Effector CD4-positive, alpha-beta T cell (primary cell): ENCODE measurements around the gene WDR77.

Experiments
- DNase-seq: peaks from one replicate; pipeline ENCODE4 v3.0.0-alpha.2; 2020
- total RNA-seq: gene quantifications from one replicate; lab custom pipeline; 2026; lab: John Stamatoyannopoulos, UW

The WDR77 gene
- total RNA-seq, result 17.4 reads per million, percentile 44 among the genes with 10 or more reads in this experiment

DNA sequence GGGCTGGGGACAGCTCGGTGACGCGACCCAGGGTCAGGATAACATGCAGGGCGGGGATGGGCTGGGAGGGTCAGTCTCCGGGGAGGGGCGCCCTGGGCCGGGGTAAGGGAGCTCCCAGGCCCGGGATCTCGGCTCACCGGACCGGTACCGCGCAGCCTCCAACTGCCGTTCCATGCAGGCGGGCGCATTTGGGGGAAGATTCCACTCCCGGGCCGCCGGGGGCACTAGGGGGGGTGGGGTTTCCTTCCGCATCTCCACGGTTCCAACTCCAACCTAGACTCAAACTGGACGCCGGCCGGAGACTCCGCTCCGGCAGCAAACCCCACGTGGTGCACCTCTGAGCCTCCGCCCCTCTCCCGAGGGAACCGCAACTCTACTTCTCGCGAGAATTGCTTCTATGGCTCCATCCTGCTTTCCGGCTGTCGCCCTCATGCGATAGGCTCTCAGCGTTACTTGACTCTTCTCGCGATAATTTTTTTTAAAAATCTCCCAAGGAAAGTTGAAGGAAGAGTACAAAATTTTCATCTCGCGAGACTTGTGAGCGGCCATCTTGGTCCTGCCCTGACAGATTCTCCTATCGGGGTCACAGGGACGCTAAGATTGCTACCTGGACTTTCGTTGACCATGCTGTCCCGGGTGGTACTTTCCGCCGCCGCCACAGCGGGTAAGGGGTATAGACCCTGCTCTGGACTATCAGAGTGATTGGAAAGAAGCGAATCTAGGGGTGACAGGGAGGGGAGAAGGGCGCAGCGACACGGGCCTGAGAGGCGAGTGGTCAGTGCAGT lies at the start of gene WDR77, which contains the start of gene ATP5PB:
TSS of gene WDR77 (minus strand) at position 339 of the 785 bp plus-strand sequence. CDS start at position 252, 87 bp downstream.
TSS of gene ATP5PB (plus strand) at position 547 of the 785 bp plus-strand sequence. CDS start at position 625, 78 bp downstream.
- DNase-seq, result peak; percentile 85

DNA sequence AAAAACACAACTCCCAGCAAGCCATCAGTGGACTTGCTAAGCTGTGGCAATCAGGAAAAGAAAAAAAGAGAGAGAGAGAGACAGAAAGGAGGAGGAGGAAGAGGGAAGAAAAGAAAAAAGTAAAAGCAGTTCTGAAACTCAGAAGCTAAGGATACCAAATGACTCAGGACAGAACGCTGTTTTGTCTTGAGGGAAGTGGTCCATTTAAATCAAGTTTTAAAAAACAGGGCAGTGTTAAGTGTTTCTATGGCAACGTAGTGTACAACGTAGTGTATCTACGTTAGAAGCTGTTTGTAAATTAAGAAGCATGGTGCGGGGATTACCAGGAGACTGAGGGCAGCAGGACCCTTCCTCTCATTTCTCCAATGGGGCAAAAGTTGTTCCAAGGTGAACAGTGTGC lies 48.5 kb upstream of the WDR77 start:
- DNase-seq, result no peak

DNA sequence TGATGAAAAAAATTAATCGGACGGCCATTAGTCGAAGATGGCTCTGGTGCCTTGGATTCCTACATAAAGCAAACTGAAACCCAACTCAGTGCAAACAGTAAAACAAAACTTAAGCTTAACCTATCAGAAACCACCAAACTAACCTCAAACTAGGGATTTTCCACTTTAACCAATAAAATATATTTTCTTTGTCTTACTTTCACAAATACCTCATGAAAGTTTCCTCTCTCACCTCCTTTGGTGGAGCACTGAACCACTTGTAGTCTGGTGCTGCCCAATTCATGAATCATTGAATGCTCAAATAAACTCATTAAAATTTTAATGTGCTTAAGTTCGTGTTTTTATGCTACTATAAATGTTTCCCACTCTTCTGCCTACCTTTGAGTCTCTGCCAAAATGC lies 47.3 kb upstream of the WDR77 start:
- DNase-seq, result no peak

DNA sequence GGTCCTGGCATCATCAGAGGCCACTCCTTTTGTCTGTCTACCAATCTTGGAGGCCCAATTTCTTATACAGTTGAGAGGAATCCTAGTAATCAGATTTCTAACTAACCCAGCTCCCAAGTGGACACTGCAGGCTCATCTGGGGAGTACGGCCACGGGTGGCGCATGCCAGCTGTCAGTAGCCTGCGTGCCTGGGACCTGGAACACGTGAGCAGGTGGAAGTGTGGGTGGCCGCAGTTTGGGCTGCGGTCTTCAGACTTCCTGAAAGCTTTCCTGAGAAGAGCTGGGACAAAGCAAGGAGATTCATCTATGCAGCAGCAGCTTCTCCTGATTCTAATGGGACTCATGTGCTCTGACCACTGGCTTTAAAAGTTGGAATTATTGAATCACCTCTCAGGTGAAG lies 42.0 kb upstream of the WDR77 start:
- no peak for DNase-seq

DNA sequence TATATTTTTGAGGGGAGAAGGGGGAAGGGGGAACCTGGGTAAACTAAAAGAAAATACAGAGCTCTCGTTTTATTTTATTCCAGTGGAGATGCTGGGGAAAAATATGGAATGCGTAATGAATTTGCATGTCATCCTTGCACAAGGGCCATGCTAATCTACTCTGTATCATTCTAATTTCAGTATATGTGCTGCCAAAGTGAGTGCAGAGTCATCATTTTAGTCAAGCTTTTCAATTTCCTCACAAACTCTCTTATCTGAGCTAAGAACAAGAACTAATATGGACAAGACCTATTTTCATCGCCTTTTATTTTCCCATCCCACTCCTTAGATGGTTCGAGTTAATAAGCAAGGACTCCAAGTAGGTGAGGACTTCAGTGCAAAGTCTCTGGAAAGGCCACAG lies 41.2 kb upstream of the WDR77 start:
- no peak for DNase-seq

DNA sequence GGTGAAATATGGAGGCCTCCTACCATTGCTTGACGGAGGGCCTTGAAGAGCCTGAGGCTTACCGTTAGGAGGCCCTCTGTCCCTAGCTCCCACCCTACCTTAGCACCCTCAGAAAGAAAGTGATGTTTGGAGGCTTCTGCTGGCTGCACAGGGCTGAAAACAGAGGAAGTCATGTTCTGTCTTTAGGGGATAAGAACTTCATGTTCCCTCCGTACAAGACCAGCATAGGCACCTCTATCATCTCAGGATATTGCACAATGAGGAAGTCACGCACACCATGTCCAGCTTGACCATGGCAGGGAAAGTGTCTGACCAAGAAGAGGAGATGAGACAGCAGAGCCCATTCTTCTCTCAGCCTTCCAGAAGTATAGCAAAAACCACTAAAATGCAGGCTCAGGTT lies 40.5 kb upstream of the WDR77 start:
- no peak for DNase-seq

DNA sequence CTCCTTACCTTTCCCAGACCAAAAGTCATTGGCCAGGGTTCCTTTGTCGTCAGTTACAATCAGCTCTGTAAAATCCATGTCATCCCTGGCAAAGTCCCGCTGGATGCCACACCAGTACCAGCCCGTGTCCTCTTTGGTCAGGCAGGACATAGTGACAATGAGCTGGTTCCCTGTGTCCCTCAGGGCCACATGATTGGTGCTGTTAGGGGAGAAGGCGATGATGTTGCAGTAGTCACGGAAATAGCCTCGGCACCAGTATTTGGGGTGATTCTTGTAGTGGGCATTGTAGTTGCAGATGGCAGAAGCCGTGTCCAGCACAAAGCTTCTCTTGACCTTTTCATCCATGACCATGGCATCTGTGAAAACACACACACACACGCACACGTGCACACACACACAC lies 39.6 kb upstream of the WDR77 start:
- no peak for DNase-seq

DNA sequence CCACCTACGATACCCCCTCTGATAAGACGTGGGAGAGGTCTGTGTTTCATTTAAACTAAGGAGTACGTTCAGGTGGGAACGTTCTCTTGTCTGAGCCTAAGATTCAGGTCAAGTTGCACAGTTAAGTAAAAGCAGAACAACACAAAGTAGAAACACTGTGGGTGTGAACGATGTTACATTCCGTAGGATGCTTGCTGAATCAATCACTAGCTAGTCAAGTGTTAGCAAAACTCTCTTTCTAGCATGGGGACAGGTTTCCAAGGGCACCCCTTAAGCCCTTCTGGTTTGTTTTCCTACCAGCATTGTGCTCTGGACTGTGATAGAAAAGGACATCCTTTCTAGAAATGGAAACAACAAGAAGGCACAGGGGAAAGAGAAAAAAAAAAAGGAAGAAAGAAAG lies 38.1 kb upstream of the WDR77 start:
- DNase-seq, result no peak

DNA sequence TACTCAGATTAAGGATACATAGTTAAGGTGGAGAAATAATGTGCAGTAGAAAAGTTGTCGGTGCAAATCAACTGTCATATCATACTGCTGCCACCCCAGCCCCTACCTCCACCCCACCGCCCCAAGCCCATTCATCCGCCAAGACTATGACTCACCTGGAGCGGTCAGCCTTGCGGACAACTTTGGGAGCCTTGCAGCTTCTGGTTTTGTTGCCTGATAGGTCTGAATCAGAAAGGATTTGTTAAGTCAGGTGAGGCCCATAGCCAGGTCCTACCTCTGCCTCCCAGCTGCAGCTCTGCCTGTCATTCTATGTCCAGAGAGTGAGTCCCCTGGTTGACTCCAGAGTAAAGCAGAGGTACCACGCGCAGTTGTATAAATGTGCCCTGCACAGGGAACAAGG lies 37.4 kb upstream of the WDR77 start:
- no peak for DNase-seq

DNA sequence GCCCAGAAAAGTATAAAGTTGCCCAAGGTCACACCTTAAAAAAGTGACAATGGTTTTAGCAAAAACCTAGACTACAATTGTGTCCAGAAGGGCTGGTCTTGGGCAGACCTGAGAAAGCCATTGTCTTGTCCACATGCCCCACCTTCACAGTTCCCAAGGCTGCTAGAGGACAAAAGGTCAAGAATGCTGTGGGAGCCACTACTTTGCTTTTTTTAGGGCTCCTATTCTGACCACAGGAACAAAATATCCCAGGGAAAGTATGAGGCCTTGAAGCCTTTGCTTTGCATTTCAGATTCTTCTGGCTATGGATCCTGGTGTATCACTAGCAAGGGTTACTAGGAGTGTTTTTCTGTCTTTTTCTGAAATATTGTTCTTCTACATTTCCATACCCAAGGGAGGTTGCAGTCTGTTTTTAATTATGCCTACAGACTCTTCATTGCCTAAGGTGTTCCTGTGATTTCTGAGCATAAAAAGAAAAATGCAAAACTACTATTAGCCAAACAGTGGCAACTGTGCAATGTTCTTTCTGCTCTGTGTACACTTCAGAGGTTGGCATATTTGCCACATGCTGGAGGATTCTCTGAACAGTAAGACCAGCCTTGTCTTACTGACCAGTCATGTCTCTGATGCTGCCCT lies 35.5 kb upstream of the WDR77 start:
- no peak for DNase-seq

DNA sequence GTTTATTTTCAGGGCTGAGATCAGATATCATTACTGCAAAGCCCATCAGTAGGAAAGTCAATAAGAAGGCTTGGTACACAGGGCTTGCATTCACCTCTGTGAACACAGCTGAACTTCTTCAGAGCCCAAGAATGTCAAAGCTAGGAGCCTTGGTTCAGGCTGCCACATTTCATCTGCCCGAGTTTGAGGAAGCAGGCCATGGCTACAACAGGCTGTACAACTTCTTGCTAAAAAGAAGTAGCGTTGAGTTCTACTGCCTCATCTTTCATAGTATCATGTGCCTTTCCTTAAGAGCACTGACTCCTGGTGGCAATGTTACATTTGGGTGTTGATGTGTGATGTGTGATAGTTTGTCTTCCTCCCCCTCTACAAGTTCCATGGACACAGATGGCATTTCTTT lies 34.8 kb upstream of the WDR77 start:
- no peak for DNase-seq

DNA sequence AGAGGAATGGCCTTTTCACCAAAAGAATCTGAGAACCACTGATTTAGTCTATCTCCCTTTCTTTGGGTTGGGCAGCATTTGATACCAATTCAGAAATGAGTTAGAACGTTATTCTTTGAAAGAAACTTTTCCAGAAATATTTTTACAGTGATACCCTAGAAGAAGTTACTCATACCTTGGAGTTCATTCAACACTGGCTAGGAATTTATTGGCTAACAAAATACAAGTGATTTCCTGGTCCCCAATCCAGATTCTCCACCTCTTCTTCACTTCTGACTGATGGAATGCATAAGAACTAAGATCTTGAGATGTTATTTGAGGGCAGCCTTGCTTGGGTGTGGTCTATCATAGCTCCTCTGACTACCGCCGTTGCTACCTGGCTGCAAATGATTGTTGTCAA lies 34.1 kb upstream of the WDR77 start:
- DNase-seq, result no peak

DNA sequence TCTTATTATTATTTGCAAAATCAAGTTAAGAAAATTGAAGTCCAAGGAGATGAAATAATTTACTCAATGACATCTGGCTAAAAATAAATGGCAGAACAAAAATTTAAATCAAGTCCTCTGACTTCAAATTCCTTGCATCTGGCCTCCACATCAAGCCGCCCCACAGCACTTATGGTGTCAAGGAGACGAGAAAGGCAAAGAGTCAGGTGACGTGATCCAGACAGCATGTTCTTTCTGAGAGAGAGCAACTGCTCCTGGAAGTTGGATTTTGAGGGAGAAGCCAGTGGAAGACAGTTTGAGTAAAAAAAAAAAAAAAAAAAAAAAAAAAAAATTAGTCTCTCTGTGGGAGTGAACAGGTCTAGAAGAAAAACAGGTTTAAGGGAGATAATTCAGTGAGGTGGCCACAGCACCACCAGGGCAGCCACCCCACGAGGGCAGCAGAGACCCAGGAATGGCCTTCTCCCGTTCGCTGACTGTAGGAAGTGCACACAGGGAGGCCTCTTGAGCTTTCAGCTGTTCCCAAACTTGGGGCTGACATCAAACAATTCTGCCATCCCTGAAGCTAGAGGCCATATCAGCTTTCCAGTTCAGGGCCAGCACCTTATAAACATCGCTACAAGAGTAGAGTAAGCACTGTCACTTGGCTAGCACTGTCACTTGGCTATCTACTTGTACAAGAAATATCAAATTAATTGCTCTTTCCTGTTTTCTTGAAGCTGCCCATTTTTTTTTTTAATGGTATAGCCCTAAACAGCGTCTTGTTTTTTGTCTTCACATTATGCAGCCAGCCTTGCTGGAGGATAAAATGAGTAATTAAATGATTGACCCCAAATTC lies 32.5 kb upstream of the WDR77 start:
- peak; percentile 21 for DNase-seq

DNA sequence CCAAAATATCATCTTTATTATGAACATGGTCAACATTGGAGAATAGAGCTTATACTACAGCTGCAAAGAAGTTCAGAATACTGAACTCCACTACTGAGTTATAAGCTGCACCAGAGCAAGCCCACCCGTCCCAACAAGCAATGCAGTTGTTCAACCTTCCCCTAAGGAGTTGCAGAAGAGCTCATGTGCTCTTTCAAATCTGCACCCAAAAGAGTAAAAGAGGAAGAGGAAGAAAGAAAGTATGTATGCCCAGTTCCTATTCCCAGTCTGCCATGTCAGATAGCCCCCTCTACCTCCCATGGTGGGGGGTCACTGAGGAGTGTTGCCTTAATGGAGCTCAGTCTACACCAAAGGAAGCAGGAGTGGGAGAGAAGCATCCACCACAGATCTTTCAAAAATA lies 31.6 kb upstream of the WDR77 start:
- no peak for DNase-seq

DNA sequence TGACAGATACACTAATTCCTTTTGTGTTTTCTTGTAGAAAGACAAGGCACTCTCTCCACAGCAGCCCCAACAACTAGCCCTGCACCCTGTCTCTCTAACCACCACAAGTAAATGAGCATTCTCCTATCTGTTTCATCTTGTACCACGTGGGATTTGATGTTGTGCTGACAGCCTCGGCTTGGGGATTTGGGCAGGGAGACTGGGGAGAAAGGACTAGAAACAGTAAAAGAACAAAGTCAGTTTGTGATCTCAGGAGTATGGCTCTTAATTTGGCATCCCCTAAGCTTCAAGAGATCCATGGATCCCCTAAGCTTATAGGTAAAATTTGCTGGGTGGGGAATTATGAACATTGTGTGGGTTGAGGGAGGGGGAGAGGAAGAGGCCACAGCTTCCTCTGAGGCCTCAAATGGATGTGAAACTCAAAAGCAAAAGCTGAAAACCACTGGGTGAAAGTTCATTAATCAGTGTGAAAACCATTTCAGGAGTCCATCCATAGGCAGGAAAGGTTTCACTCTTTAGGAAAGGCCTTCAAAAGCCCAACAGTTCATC lies 27.8 kb upstream of the WDR77 start:
- no peak for DNase-seq

DNA sequence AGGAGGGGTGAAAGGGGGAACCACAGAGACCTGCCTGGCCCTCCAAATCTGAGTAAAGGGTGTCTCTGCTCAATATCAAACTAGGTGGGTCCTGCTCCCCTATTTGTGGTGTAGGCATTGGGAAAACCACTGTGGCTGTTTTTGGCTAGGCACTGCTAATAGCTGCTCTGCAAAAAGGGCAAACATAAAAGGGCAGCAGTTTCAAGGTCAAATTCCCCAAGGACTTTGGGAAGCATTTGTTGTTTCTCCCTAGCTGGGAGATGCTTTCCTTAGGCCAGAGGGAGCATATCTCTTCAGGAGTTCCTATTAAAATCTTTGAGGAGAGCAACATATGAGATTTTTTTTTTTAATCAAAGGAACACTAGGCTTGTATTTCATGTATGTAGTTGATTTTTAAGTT lies 27.2 kb upstream of the WDR77 start:
- no peak for DNase-seq

DNA sequence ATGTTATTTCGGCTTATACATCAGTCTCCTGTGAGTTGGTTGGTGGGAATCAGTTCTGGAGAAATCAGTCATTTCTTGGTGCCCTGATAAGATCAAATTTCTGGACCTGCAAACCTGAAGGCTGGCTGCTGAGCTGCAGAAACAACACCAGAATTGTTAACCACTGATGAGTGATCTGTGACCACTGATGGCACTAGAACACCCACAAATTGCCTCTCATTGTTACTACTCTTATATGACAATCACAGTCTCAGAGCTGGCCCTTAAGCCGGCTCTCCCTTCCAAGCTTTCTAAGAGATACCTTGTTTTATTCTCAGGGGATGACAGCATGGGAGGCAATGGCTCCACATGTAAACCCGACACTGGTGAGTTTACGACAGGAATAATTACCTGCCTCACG lies 26.6 kb upstream of the WDR77 start:
- no peak for DNase-seq

DNA sequence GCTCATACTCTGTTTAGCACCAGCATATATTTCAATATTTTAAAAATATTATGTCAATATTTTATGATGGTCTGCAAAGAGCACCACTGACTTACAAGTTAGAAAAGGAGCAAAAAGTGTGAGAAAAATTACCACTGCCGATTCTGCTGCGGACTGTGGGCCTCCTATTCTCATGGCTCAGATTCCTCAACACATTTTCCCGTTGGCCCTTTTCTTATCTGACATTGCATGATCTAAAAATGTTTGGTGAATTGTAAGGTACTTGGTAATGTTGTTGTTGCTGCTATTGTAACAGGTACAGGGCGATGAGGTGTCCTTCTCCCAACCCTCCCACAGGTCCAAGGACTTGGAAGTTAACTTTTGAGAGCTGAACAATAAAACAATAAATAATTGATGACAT lies 25.5 kb upstream of the WDR77 start:
- no peak for DNase-seq

DNA sequence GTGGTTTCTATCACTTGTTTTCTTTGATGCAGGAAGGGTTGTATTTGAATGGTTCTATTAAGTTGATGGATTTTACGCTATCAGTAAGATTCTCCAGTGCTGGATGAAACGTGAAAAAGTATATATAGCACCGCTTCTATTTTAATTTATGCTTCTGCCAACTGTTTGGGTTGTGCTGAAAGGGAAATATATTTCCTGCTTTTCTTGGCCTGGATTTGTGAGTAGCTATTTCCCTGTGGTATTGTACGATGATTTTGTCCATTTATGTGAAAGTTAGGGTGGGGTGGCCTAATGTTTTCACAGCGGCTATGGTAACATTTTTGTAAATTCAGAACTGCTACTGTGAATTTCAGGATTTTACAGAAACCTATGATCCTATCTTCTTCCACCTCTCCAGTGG lies 25.1 kb upstream of the WDR77 start:
- no peak for DNase-seq

DNA sequence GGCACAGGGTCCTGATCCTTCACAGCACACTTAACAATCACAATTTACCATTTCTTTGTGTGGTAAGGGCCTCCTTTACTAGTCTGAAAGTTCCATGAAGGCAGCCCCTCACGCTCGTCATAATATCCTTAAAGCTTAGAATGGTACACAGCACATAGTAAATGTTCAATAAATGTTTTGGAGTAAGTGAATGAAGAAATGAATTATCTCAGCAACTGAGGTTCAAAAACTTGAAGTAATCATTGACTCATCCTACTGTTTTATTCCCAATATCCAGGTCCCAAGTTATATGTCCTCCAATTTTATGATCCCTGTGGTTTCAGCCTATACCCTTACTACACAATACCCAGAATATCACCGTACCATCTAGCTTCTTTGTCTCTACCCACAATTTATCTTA lies 22.5 kb upstream of the WDR77 start:
- DNase-seq, result no peak

DNA sequence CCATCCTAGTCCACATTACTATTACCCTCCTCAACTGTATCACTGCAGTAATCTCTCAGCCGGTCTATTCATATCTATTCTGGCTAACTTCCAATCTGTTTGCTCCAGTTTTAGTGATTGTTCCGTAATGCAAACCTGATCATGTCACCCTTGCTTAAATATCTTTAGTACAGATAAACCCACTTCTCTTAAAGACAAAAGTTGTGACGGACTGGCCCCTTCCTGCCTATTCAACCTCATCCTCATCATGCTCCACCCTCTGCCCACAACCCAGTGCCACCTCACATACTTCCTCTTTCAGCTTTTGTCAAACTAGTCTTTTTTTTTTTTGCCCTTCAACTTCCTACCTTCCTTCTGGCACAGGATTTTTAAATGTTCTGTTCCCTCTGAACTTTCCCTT lies 22.0 kb upstream of the WDR77 start:
- DNase-seq, result peak; percentile 61

DNA sequence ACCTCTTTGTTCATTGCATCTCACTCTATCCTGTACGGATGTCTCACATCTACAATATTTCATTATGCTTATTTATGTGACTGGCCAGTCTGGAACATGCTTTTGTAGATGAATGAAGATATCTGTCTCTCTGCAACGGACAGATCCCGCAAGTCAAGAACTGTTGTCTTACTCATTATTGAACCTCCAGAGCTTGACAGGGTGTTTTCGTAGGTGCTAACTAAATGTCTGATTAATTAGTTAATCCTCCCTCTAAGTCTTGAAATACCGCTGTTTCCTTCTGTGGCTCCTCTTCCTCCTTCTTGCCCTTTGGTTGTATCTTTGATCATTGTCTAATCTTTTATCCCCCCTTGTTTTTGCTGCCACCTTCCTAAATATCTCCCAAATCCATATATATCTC lies 21.5 kb upstream of the WDR77 start:
- DNase-seq, result no peak

DNA sequence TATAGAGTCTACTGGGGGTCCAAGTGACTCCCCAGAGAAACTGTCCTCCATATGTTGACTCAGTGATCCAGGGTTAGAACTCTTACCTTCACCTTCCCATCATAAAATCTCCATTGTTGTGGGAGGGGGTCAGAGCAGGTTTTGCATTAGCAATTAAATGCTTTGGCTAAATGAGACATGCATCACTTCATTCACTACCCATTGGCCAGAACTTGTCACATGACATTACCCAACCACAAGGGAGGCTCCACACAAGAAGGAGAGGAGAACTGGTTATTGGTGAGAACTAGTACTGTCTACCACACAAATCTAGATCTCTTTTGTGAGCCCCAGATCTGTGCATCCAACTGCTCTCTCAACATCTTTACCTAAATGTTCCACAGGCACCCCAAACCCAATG lies 20.5 kb upstream of the WDR77 start:
- no peak for DNase-seq
